Thoracic aorta (tissue), 2 donors: ENCODE results near the gene CDK1. TPM values are rescaled to one million over a fixed set of nuclear protein-coding genes. Genes with fewer than 3 reads are reported as not detected.
A peak's percentile ranks its signal among the peaks of the same experiment; 100 is the strongest.

Experiments
- ATAC-seq: fragments of 150-250 bp; one replicate; pipeline ENCODE4 v1.8.0; 2017; ENCODE audit warnings: low read depth; ENCODE audit not compliant: insufficient number of reproducible peaks, low FRiP score
- DNase-seq: peaks from one replicate; pipeline ENCODE4 v3.0.0-alpha.2; 2020; ENCODE audit warnings: low spot score
- H3K27ac ChIP-seq, 2 donors: fragments of 200-600 bp; sonication (generic); 1 replicate in 1 of 2; 2 replicates in 1 of 2; pipeline ENCODE4 v1.5.1; 2016; ENCODE audit warnings: mild to moderate bottlenecking in 2 of 2, moderate library complexity in 2 of 2
- H3K27me3 ChIP-seq: fragments of 200-600 bp; sonication (generic); replicated peaks from 2 replicates; pipeline ENCODE4 v1.6.0; 2016; ENCODE audit warnings: mild to moderate bottlenecking; ENCODE audit not compliant: insufficient read depth
- H3K36me3 ChIP-seq: fragments of 200-600 bp; sonication (generic); one replicate; pipeline ENCODE4 v1.5.1; 2016
- H3K4me1 ChIP-seq, 2 donors: fragments of 200-600 bp; sonication (generic); 1 replicate in 1 of 2; 2 replicates in 1 of 2; pipeline versions ENCODE4 v1.5.1 to v1.6.0; 2016; ENCODE audit warnings: low read depth in 2 of 2, mild to moderate bottlenecking in 1 of 2; ENCODE audit not compliant: control insufficient read depth in 1 of 2
- H3K4me3 ChIP-seq: fragments of 200-600 bp; sonication (generic); 2 replicates; pipeline ENCODE4 v1.5.1; 2016; ENCODE audit warnings: mild to moderate bottlenecking
- H3K9me3 ChIP-seq: fragments of 200-600 bp; sonication (generic); 2 replicates; pipeline ENCODE4 v1.5.1; 2016
- total RNA-seq, 2 donors: library from RNA; depleted of rRNA; stranded (reverse); fragments of >200 nt; gene quantifications; one replicate each; pipeline versions ENCODE4 v1.1.0 to v1.2.3, GENCODE V29; 2016
- TF ChIP-seq, protein P1 (sequence below): fragments of 200-600 bp; sonication (generic); IDR thresholded peaks from one replicate; pipeline ENCODE4 v1.5.1; 2019; ENCODE audit warnings: antibody characterized with exemption

The CDK1 gene
- 1 to 10 TPM in 1 of 2 donors, under 1 TPM in 1; 0.71 to 2.0 TPM for total RNA-seq

DNA sequence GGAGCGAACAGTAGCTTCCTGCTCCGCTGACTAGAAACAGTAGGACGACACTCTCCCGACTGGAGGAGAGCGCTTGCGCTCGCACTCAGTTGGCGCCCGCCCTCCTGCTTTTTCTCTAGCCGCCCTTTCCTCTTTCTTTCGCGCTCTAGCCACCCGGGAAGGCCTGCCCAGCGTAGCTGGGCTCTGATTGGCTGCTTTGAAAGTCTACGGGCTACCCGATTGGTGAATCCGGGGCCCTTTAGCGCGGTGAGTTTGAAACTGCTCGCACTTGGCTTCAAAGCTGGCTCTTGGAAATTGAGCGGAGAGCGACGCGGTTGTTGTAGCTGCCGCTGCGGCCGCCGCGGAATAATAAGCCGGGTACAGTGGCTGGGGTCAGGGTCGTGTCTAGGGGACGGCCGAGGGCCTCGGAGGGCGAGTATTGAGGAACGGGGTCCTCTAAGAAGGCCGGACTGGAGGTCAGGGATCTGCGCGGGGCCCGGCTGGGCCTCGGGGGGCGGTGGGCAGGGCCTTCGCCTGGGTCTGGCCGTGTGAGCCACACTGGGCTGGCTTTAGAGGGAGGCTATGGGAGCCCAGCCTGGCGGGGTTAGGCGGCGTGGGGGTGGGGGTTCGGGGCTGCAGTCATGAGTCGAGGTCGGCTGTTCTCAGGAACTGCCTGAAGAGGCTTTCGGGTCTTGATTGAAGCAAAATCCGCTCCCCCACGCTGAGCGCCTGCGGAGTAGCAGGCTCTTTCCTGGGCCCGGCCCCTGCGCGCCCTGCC is at the start of gene CDK1:
TSS of gene CDK1 (plus strand) at position 265 of the 757 bp plus-strand sequence. CDS start 1,688 bp downstream, outside the sequence.
- no peaks in the 10 kb centered on the region for H3K27me3 ChIP-seq
- H3K4me1 ChIP-seq = peaks cover 4 to 7% of the 10 kb centered on the region in 2 donors
- ATAC-seq = peak; percentile 99
- H3K4me3 ChIP-seq = peak within 1 kb of the TSS; percentile 82
- H3K27ac ChIP-seq = no peak within 1 kb of the TSS
- H3K36me3 ChIP-seq = no peaks in the 10 kb centered on the region
- no peaks in the 10 kb centered on the region for H3K9me3 ChIP-seq
- TF ChIP-seq, protein P1, sequence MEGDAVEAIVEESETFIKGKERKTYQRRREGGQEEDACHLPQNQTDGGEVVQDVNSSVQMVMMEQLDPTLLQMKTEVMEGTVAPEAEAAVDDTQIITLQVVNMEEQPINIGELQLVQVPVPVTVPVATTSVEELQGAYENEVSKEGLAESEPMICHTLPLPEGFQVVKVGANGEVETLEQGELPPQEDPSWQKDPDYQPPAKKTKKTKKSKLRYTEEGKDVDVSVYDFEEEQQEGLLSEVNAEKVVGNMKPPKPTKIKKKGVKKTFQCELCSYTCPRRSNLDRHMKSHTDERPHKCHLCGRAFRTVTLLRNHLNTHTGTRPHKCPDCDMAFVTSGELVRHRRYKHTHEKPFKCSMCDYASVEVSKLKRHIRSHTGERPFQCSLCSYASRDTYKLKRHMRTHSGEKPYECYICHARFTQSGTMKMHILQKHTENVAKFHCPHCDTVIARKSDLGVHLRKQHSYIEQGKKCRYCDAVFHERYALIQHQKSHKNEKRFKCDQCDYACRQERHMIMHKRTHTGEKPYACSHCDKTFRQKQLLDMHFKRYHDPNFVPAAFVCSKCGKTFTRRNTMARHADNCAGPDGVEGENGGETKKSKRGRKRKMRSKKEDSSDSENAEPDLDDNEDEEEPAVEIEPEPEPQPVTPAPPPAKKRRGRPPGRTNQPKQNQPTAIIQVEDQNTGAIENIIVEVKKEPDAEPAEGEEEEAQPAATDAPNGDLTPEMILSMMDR = no peak
- DNase-seq = peak; percentile 81

DNA sequence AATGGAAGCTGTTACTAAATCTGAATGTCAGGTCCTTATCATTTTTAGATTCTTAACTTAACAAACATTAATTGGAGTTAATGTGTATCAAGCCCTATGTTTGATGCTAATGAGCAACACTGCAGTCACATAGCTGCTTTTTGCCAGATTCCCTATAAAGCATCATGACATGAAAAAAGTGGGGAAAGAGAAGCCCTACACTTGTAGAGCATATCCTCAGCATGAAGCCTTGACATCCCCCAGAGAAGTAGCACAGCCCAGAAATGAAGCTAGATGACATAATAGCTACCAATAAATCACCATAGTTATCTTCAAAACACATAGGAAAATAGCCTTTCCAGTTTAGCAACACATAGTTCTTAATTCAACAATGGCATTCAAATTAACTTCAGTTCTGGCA is 49.2 kb upstream of the CDK1 start:
- no peaks in the 10 kb centered on the region for H3K36me3 ChIP-seq
- DNase-seq = no peak
- H3K27me3 ChIP-seq = no peaks in the 10 kb centered on the region
- no peak overlapping the region for H3K4me3 ChIP-seq
- peaks cover 9 to 10% of the 10 kb centered on the region in 2 donors for H3K4me1 ChIP-seq
- H3K9me3 ChIP-seq = no peaks in the 10 kb centered on the region
- ATAC-seq = no peak
- TF ChIP-seq, protein P1 = no peak
- no peak overlapping the region for H3K27ac ChIP-seq

GRCh38 chr10:60731134-60731885 is 47.0 kb upstream of the CDK1 start:
- Histone ChIP-seq H3K4me1 (peaks cover 9 to 10% of the 10 kb centered on the region in 2 donors), H3K27ac (no peak overlapping the region), H3K36me3 (no peaks in the 10 kb centered on the region), H3K4me3 (peak overlapping the region; percentile 78), H3K9me3 (no peaks in the 10 kb centered on the region), H3K27me3 (no peaks in the 10 kb centered on the region)
- TF ChIP-seq, protein P1 = no peak
- no peak for DNase-seq
- ATAC-seq = no peak

DNA sequence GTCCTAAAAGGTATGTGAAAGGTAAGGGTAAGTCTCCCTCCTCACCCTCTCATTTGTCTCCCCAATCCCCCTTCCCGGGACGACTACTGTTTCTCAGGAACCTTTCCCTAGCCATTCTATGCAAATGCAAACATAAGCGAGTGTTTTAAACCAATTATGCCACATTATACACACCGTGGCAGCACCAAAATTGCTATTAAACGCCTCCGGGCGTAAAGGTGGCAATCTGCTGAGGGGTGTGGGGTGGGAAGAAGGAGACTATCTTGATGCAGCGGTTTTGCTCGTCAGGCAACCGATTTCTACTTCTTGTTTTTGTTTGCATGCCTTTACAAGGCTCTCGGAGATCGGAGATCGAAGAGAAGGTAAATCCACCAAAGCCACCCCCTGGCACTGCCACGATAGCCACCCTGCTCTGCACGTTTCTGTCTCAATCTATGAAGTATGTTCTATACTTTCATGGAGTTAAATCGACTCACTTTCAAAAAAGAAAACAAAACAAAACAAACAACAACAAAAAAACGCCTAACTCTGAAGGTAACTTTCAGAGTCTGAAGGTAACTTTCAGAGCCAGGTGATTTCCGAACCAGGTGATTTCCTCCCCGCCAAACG is 46.0 kb upstream of the CDK1 start:
- Histone ChIP-seq H3K27ac (no peak overlapping the region), H3K4me3 (peak overlapping the region; percentile 78), H3K27me3 (no peaks in the 10 kb centered on the region), H3K36me3 (no peaks in the 10 kb centered on the region), H3K9me3 (no peaks in the 10 kb centered on the region), H3K4me1 (peaks cover 9 to 10% of the 10 kb centered on the region in 2 donors)
- ATAC-seq (no peak), DNase-seq (no peak)
- TF ChIP-seq, protein P1 = no peak
